Heart right ventricle (tissue), 16 donors: ENCODE measurements around the gene LRRTM4. TPM values are rescaled to one million over a fixed set of nuclear protein-coding genes. Genes with fewer than 3 reads are reported as not detected.
"Not testable (repeated sequence)": the region's sequence is repeated elsewhere in the genome, so short reads cannot be mapped to it uniquely, and the experiment has no call there.

Experiments used
- ATAC-seq, 8 donors: fragments of 200-7000 bp; cut with Tn5 transposase; one replicate each; pipeline ENCODE4 v1.9.1; 2020; ENCODE audit warnings: mild to moderate bottlenecking in 8 of 8, moderate library complexity in 8 of 8, moderate number of reproducible peaks in 1 of 8
- DNase-seq, 2 donors: peaks; one replicate each; pipeline ENCODE4 v3.0.0-alpha.2; 2020
- H3K27ac ChIP-seq, 10 donors: fragments of 200-600 bp; sonication (generic) in 2 of 10; one replicate each; pipeline versions ENCODE4 v1.5.0 to v1.8.0; 2020 to 2022; ENCODE audit warnings: mild to moderate bottlenecking in 3 of 10
- H3K27me3 ChIP-seq, 7 donors: fragments of 200-600 bp; one replicate each; pipeline ENCODE4 v1.8.0; 2021 to 2022; ENCODE audit warnings: mild to moderate bottlenecking in 2 of 7
- H3K36me3 ChIP-seq, 9 donors: fragments of 200-600 bp; sonication (generic) in 1 of 9; one replicate each; pipeline versions ENCODE4 v1.5.0 to v1.8.0; 2020 to 2022; ENCODE audit warnings: mild to moderate bottlenecking in 2 of 9
- H3K4me1 ChIP-seq, 9 donors: fragments of 200-600 bp; sonication (generic) in 1 of 9; one replicate each; pipeline versions ENCODE4 v1.5.0 to v1.8.0; 2020 to 2022; ENCODE audit warnings: mild to moderate bottlenecking in 4 of 9
- H3K4me3 ChIP-seq, 10 donors: fragments of 200-600 bp; sonication (generic) in 2 of 10; one replicate each; pipeline versions ENCODE4 v1.5.0 to v1.8.0; 2020 to 2022; ENCODE audit warnings: mild to moderate bottlenecking in 7 of 10, moderate library complexity in 2 of 10
- H3K9me3 ChIP-seq, 11 donors: fragments of 200-600 bp in 10 of 11; sonication (generic) in 2 of 11; one replicate each; pipeline versions ENCODE4 v1.5.0 to v1.8.0; 2013 to 2022; ENCODE audit warnings: mild to moderate bottlenecking in 2 of 11, control low read depth in 1 of 11, moderate library complexity in 1 of 11
- WGBS, 2 donors: extraction: QIAGEN DNeasy Blood & Tissue Kit; methylation state at CpG; one replicate each; pipeline ENCODE4 v1.1.7; 2013; ENCODE audit warnings: inconsistent platforms in 1 of 2; 5-methylcytosine and 5-hydroxymethylcytosine counted together
- intact Hi-C, 10 donors: fragments of 100-400 bp; cut with DNase I; formaldehyde crosslinking; loops; one replicate each; pipeline versions ENCODE4 v1.11.1 to v1.14.2; 2022
- polyA plus RNA-seq, 2 donors: library from polyadenylated mRNA; stranded (reverse); fragments of 200-250 nt; gene quantifications; one replicate each; pipeline ENCODE4 v1.2.3, GENCODE V29; 2013
- total RNA-seq, 10 donors: library from RNA; stranded (reverse); fragmentation: NEBNext Ultra II Directional in 3 of 10; extraction: Animal tissue kit (Norgen Biotek cat#: 25700) in 3 of 10; gene quantifications; one replicate each; pipeline versions ENCODE4 v1.2.1 to v1.2.4, GENCODE V29; 2021 to 2023
- TF ChIP-seq, protein P1 (sequence below), 9 donors: fragments of 200-600 bp; sonication (generic) in 2 of 9; IDR thresholded peaks; one replicate each; pipeline versions ENCODE4 v1.5.0 to v1.8.0; 2021 to 2022; ENCODE audit warnings: antibody characterized with exemption in 9 of 9, mild to moderate bottlenecking in 5 of 9, moderate library complexity in 1 of 9
- donor health status: Arrhythmogenic right ventricular cardiomyopathy.
- donor health status: ischemic (EF 13 %, LVEDD 7.1; RV severe dilation, severe dysfunction).
- donor health status: healthy with polysubstance abuse.
- donor health status: DM: no; HTN: yes; CAD: no.
- donor health status: DM: no; HTN: no; CAD: no.
- donor health status: ischemic (EF 25% LVEDD 6.9; RV normal size, moderate dysfunction).
- donor health status: ischemic (EF 25% LVEDD 5.7; RV mildly dilated, moderate dysfunction).
- donor health status: healthy.
- donor health status: DM: yes; HTN: yes; CAD: no.
- donor health status: Ischemic cardiomyopathy.
- donor health status: ischemic (EF 35%, LVEDD 5.7; RV mildly dilated, moderate dysfunction).
- donor health status: nonischemic (EF 11% LVEDD 7.7; RV severe dilation, severe dysfunction).
- donor health status: DM: yes; HTN: yes; CAD: no.
- donor health status: PGD.
- donor health status: ischemic (EF 29% LVEDD 5.4; RV normal size, mild dysfunction).
- donor health status: nonischemic (EF 23%, LVEDD 6.1; RV moderate dilation, normal function).

Gene LRRTM4
- total and polyA plus RNA-seq, 12 donors, result 0.11 to 2.2 (median 0.98) TPM

DNA sequence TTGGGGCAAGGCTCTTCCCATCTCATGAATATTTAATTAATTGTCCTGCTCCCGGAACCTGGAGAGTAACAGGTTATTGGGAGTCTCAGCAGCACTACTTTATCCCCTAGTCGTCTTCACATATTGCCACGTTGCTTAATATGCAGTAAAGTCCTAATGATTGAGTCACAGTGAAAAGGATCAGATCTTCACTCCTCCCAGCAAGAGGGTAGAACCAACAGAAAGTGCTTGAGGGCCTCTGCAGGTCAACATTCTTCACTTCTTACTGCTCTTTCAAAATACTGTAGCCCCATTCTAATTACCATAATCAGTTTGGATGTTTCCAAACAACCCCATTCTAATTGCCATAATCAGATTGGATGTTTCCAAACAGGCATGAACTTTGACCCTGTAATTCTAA is 801.0 kb downstream of the LRRTM4 start:
- TF ChIP-seq, protein P1, sequence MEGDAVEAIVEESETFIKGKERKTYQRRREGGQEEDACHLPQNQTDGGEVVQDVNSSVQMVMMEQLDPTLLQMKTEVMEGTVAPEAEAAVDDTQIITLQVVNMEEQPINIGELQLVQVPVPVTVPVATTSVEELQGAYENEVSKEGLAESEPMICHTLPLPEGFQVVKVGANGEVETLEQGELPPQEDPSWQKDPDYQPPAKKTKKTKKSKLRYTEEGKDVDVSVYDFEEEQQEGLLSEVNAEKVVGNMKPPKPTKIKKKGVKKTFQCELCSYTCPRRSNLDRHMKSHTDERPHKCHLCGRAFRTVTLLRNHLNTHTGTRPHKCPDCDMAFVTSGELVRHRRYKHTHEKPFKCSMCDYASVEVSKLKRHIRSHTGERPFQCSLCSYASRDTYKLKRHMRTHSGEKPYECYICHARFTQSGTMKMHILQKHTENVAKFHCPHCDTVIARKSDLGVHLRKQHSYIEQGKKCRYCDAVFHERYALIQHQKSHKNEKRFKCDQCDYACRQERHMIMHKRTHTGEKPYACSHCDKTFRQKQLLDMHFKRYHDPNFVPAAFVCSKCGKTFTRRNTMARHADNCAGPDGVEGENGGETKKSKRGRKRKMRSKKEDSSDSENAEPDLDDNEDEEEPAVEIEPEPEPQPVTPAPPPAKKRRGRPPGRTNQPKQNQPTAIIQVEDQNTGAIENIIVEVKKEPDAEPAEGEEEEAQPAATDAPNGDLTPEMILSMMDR (IDR thresholded peaks at IDR 0.05), result no peak
- DNase-seq, result no peak
- intact Hi-C loops, result no loop called here
- Histone ChIP-seq H3K9me3 (peaks cover 0 to 12% (median 0%) of the 10 kb centered on the region in 11 donors), H3K4me1 (no peaks in the 10 kb centered on the region), H3K27ac (no peak overlapping the region), H3K36me3 (no peaks in the 10 kb centered on the region), H3K27me3 (no peaks in the 10 kb centered on the region), H3K4me3 (no peak overlapping the region)
- 56 to 70% methylated on average over 3 of the region's 3 CpGs for WGBS, 2 donors
- no peak for ATAC-seq

DNA sequence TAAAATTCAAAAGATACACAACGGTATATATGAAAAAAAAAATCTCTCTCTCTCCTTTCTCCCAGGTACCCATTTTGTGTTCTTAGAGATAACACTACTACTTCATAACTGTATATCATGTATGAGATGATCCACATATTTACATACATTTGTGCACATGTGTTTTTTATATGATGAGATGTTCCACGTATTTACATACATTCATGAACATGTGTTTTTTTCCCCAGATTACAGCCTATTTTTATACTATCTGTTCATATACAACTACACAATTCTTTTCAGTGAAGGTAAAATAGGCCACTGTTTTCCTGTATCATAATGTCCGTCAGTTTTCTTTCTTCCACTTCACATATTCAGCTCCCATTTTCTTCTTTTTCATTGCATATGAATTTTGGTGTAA is 808.9 kb downstream of the LRRTM4 start:
- Histone ChIP-seq H3K4me1 (no peaks in the 10 kb centered on the region), H3K36me3 (no peaks in the 10 kb centered on the region), H3K27ac (no peak overlapping the region), H3K27me3 (no peaks in the 10 kb centered on the region), H3K9me3 (peaks cover 0 to 9% (median 0%) of the 10 kb centered on the region in 11 donors), H3K4me3 (no peak overlapping the region)
- no peak for DNase-seq
- intact Hi-C loops, result no loop called here
- no peak for ATAC-seq
- WGBS, 2 donors, result 84 to 90% methylated on average over 3 of the region's 3 CpGs
- TF ChIP-seq, protein P1 (IDR thresholded peaks at IDR 0.05), result no peak

DNA sequence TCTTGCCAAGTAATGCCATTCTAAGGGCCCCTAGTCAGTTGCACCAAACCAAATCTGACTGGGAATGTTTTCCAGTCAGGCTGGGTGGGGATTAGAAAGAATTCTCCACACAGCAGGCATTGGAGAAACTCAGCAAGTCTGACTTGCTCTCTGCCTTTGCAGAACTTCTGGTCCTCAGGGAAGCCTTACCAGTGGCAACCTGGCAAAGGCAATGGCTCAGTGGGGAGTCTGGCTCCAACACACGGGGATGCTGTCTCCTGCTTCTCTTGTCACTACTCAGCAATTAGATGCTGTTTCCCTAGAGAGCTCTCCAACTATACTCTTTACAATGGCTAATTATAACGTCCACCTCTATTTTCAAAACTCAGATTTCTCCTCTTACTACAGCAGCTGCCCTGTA is 810.7 kb downstream of the LRRTM4 start:
- H3K9me3 ChIP-seq, result peaks cover 0 to 13% (median 0%) of the 10 kb centered on the region in 11 donors
- 25 to 31% methylated on average over 2 of the region's 2 CpGs for WGBS, 2 donors
- H3K4me1 ChIP-seq, result no peaks in the 10 kb centered on the region
- no peaks in the 10 kb centered on the region for H3K27me3 ChIP-seq
- DNase-seq, result no peak
- TF ChIP-seq, protein P1 (IDR thresholded peaks at IDR 0.05), result no peak
- H3K4me3 ChIP-seq, result no peak overlapping the region
- intact Hi-C loops, result no loop called here
- ATAC-seq, result no peak
- no peaks in the 10 kb centered on the region for H3K36me3 ChIP-seq
- no peak overlapping the region for H3K27ac ChIP-seq

DNA sequence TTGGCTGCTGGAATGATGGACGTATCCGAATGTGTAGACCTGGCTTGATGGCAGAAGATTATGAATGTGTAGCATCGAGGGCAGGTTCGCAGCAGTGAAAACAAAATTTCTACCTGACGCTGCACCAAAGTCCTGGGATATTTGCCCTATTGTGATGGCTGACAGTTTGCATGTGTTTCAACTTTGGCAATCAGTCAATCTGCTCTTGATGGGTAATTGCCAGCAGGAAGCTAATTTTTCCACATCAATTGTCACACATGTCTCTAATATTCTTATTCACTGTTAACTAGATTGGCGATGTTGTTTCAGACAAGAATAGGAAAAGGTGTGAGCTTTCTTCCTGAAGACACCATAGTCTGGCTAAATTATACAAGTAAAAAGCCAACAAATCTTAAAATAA is 821.3 kb downstream of the LRRTM4 start:
- WGBS, 2 donors, result 65 to 72% methylated on average over 6 of the region's 6 CpGs
- no peaks in the 10 kb centered on the region for H3K27me3 ChIP-seq
- H3K4me1 ChIP-seq, result no peaks in the 10 kb centered on the region
- TF ChIP-seq, protein P1 (IDR thresholded peaks at IDR 0.05), result no peak
- no peak for ATAC-seq
- intact Hi-C loops, result no loop called here
- DNase-seq, result no peak
- no peak overlapping the region for H3K4me3 ChIP-seq
- peaks cover 0 to 6% (median 0%) of the 10 kb centered on the region in 11 donors for H3K9me3 ChIP-seq
- H3K36me3 ChIP-seq, result no peaks in the 10 kb centered on the region
- H3K27ac ChIP-seq, result no peak overlapping the region

DNA sequence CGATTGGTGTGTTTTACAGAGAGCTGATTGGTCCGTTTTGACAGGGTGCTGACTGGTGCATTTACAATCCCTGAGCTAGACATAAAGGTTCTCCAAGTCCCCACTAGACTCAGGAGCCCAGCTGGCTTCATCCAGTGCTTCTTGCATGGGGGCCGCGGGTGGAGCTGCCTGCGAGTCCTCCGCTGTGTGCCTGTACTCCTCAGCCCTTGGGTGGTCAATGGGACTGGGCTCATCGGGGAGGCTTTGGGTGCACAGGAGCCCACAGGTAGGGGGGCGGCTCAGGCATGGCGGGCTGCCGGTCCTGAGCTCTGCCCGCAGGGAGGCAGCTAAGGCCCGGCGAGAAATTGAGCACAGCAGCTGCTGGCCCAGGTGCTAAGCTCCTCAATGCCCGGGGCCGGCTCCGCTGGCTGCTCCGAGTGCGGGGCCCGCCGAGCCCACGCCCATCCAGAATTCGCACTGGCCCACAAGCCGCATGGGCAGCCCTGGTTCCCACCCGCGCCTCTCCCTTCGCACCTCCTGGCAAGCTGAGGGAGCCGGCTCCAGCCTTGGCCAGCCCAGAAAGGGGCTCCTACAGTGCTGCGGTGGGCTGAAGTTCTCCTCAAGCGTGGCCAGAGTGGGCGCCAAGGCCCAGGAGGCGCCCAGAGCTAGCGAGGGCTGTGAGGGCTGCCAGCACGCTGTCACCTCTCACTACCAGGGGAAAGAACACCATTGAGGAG is 824.0 kb downstream of the LRRTM4 start:
- H3K4me1 ChIP-seq, H3K27me3 ChIP-seq, intact Hi-C loops, H3K4me3 ChIP-seq, DNase-seq, H3K36me3 ChIP-seq, H3K27ac ChIP-seq, ATAC-seq, H3K9me3 ChIP-seq: not testable (repeated sequence)
- 93 to 95% methylated on average over 33 of the region's 33 CpGs for WGBS, 2 donors
